IPS-18c (cell line): ENCODE results near the gene CFHR5.
"Not testable (repeated sequence)": the region's sequence is repeated elsewhere in the genome, so short reads cannot be mapped to it uniquely, and the experiment has no call there.

ENCODE experiments used
- H3K4me3 ChIP-seq: 2 replicates; pipeline ENCODE4 v1.7.0; 2013; ENCODE audit warnings: low read depth, mild to moderate bottlenecking, low read length, moderate library complexity; ENCODE audit not compliant: insufficient read depth
- H3K9me3 ChIP-seq: one replicate; pipeline ENCODE4 v1.6.1; 2013; ENCODE audit warnings: mild to moderate bottlenecking, low read length, moderate library complexity; ENCODE audit not compliant: control insufficient read depth, insufficient read depth

Gene CFHR5

DNA sequence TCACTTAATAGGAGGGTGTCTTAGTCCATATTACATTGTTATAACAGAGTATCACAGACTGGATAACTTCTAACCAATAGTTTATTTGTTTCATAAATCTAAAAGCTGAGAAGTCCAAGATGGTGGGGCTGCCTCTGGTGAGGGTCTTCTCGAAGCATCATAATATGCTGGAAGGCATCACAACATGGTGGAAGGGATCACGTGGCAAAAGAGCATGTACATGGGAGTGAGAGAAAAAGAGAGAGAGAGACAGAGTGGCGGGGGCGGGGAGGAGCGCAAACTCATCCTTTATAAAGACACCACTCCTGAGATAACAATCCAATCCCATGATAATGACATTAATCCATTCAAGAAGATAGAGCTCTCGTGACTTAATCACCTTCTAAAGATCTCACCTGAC is 31.5 kb downstream of the CFHR5 start:
- no peaks in the 10 kb centered on the region for H3K9me3 ChIP-seq
- no peak overlapping the region for H3K4me3 ChIP-seq

DNA sequence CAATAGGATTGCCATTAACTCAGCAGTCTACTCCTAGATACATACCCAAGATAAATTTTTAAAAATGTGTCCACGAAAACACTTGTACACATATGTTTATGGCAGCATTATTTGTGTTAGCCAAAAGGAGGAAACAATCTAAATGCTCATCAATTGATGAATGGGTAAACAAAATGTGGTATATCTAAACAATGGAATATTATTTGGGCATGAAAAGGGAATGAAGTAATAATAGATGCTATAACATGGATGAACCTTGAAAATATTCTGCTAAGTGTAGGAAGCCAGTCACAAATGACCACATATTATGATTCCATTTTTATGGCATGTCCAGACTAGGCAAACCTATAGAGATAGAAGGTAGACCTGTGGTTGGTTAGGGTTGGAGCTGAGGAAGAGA is 34.3 kb downstream of the CFHR5 start:
- no peaks in the 10 kb centered on the region for H3K9me3 ChIP-seq
- H3K4me3 ChIP-seq = no peak overlapping the region

DNA sequence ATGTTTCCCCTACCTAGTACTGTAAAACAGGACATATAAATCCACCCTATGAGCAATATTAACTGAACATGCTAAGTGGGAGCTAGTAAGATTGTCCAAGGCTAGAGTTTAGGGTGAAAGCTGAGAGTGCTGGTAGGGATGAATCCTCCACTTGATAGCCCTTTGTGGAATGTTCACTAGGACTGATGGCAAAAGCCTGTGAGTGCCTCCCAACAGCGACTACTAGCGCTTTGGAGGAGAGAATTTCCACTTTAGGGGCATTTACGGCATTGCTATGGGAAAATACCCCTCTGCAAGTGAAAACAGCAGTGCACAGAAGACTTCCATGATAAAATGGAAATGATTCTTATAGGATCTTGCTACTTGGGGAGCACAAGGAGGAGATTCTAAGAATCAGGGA is 35.9 kb downstream of the CFHR5 start:
- Histone ChIP-seq H3K4me3 (no peak overlapping the region), H3K9me3 (no peaks in the 10 kb centered on the region)

DNA sequence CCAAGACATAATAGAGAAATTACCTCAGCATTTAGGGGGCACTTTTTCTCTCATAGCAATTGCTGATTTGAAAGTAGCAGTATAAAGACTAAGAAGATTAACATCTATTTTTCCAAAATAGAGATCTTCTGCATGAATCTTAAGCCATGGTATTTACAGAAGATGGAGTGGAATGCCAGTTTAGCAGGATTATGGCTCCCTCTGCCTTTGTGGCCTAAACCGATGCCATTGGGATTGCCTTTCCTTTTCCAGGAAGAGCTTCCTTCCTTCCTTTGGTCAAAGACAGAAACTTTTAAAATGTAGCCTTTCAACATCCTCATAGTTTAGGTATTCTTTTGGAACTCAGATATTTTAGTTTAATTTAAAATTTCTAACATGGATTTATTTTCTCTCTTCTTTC is 39.4 kb downstream of the CFHR5 start:
- Histone ChIP-seq H3K9me3 (no peaks in the 10 kb centered on the region), H3K4me3 (no peak overlapping the region)

DNA sequence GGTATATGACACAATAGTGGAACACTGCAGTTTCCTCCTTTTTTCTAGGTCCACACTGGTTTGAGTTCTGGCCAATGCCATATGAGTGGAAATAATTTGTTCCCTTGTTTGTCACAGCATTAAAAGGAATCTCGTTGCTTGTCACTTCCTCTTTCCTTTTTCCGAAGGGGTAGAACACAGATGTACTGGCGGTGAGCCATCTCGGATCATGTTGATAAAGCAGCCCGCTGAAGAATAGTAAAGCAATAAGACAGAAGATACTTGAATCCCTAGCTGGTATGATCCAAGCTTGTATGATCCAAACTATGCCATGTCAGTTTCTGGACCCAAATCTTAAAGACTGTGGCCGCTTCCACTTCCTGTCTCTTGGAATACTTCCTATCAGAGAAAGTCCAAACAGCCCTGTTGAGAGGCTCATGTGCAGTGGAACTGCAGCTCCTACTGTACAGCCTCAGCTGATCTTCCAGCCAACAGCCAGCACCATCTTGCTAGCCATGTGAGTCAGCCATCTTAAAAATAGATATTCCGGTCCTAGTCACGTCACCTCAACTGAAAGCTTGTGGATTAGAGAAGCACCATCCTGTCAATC is 40.3 kb downstream of the CFHR5 start:
- Histone ChIP-seq H3K4me3 (no peak overlapping the region), H3K9me3 (no peaks in the 10 kb centered on the region)

DNA sequence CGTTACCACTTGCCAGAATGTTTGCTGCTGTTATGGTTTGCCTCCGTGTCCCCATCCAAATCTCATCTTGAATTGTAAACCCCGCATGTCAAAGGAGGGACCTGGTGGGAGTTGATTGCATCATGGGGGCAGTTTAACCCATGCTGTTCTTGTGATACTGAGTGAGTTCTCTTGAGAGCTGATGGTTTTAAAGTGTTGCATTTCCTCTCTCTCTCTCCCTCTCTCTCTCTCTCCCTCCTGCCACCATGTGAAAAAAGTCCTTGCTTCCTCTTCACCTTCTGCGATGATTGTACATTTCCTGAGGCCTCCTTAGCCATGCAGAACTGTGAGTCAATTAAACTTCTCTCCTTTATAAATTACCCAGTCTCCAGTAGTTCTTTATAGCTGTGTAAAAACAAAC is 44.4 kb downstream of the CFHR5 start:
- H3K4me3 ChIP-seq = no peak overlapping the region
- no peaks in the 10 kb centered on the region for H3K9me3 ChIP-seq

DNA sequence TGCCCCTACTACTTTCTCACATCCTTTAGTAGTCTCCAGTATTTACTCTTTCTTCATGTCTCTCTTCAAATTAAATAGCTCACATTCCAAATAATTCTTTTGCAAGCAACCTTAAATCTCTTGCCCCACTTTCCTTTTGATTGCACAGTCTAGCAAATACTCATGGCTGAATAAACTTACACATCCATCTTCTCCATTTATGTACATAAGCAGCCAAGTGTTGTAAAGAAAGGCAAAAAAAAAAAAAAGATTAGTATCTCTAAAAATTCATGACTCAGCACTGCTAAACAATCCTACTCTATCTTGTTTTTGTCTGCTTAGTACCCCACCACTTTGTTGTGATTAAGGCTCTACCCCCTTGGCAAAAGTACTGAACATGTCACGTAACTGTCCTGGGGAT is 47.1 kb downstream of the CFHR5 start:
- Histone ChIP-seq H3K4me3 (no peak overlapping the region), H3K9me3 (no peaks in the 10 kb centered on the region)

DNA sequence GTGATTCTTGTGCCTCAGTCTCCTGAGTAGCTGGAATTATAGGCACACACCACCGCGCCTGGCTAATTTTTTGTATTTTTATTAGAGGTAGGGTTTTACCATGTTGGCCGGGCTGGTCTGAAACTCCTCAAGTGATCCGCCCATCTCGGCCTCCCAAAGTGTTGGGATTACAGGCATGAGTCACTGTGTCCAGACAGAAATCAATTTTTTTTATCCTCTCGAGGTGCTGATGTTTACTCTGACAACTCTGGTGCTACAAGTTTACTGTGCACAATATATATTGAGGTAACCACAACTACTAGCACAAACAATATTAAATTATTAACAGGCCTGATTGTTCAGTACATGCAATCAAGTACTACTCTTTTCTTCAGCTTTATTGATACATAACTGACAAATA is 50.0 kb downstream of the CFHR5 start:
- H3K9me3 ChIP-seq = no peaks in the 10 kb centered on the region

DNA sequence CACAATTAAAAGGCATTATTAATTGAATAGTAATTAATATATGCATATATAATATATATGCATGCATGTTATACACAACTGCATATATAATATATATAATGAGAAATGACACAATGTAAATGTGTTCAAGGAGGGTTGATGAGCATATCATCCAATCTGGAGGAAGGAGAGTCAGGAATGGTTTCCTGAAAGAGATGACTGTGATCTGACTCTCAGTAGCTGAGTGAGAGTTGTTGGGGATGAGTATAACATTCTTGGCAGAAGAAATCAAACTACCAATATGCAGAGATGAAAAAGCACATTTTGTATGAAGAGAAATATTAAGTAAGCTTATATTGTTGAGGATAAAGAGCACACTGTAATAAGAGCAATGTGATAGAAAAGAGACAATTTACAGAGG is 52.4 kb downstream of the CFHR5 start:
- H3K9me3 ChIP-seq = no peaks in the 10 kb centered on the region
- H3K4me3 ChIP-seq = no peak overlapping the region

More for the DNA sequence above, 50.0 kb downstream of the CFHR5 start:
- no peak overlapping the region for H3K4me3 ChIP-seq

DNA sequence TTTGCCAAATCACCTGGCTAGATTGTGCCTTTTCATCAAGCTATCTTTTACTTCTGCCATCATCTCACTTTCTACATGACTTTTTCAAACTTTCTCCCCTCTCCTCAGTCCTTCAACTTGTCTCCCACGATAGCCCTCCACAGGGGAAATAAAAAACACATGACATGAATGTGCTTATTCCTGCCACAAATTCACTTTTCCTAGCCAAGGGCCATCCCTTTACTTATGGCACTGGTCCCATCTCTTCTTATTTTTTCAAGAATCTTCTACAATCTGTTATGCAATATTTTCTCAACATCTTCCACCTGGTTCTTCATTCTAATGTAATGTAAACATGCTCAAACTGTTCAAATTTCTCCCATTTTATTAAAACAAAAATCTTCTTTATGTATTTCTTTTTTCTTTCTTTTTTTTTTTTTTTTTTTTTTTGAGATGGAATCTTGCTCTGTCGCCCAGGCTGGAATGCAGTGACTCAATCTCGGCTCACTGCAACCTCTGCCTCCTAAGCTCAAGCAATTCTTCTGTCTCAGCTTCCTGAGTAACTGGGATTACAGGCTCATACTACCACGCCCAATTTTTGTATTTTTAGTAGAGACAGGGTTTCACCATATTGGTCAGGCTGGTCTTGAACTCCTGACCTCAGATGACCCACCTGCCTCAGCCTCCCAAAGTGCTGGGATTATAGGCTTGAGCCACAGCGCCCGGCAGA is 57.4 kb downstream of the CFHR5 start:
- not testable (repeated sequence) for H3K4me3 ChIP-seq, H3K9me3 ChIP-seq

DNA sequence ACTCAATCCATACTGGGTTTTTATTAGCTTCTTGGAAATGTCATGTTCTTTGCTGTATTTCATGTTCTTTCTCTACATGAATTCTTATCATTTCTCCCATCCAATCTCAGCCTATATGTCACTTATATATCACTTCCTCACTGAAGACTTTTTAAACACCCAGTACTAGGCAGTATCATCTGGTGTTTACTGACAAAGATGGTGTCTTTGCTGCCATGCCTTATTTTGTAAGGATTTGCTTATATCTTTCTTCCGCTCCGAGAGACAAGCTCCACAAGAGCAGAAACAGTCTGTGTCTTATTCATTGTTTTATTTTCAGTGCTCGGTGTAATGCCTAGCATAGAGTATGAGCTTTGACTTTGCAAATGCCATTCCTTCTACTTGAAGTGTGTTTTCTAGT is 59.5 kb downstream of the CFHR5 start:
- no peak overlapping the region for H3K4me3 ChIP-seq
- no peaks in the 10 kb centered on the region for H3K9me3 ChIP-seq

DNA sequence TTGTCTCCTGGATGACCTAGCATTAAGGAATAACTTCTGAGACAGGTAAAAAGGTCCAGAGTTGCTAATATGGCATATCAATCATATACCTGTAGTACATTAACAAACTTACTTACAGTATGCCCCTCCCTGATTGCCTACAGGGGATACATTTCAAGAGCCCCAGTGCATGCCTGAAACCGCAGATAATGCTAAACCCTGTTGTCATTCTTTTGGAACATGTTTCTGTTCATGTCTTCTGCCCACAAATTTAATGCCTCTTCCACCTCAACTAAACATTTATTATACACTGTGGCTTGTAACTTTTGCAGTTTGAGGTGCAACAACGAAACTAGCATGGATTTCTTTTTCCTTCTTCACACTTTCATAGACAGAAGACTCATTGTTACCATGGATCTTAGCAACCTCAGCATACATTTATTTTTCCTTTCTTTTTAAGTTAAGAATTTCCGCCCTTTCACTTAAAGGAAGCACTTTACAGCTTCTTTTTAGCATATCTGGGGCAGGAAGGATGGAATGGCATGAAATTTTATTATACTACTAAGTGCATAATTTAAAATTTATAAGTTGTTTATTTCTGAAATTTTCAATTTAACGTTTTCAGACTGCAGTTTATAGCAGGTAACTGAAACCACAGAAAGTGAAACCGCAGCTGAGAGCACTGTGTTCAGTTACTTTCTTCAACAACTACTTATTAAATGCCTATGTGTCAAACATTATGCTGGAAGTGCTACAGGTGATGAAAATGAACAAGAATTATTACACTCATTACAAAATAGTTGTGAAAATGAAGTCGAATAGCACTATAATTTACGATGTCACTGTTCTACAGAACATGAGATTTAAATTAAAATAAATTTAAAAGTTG is 64.4 kb downstream of the CFHR5 start:
- H3K4me3 ChIP-seq = no peak overlapping the region
- no peaks in the 10 kb centered on the region for H3K9me3 ChIP-seq

DNA sequence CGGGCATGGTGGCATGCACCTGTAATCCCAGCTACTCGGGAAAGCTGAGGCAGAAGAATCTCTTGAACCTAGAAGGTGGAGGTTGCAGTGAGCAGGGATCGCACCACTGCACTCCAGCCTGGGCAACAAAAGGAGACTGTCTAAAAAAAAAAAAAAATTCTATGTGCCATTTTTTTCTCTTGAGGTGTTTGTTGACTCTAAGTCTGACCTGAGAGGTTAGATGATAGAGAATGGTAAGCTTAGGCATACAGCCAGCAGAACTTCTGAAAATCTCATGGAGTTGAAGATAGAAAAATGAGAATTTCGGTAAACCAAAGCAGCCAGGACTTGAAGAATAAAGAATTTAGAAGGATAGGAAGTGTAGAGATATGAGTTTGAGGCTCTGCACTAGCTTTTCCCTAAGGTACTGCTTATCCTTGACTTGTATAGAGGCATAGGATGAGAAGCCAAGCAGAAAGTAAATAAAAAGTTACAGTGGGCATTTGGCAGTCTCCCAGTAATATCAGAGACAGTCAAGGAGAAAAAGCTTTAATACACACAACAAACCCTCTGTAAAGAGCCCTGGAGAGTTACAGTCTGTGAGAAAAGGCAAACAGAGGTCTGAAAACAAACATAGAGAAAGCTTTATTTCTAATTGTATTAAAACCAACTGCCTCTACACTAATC is 65.5 kb downstream of the CFHR5 start:
- Histone ChIP-seq H3K4me3 (no peak overlapping the region), H3K9me3 (no peaks in the 10 kb centered on the region)

DNA sequence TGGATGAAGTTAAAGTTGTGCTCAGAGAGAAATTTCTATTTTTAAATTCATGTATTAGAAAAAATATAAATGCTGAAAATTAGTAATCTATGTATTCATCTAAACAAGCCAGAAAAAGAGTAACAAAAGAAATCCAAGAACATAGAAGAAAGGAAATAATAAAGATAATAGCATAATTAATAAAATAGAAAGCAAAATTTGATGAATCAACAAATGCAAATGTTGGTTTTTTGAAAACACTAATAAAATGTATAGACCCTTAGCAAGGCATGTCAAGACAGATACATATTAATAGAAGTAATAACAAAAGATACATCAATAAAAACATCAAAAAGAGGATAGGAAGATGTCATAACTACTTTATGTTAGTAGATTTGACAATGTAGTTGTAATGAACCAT is 71.7 kb downstream of the CFHR5 start:
- Histone ChIP-seq H3K4me3 (no peak overlapping the region), H3K9me3 (no peaks in the 10 kb centered on the region)
